ENCODE data around the gene SRD5A2.

SRD5A2 gene, protein sequence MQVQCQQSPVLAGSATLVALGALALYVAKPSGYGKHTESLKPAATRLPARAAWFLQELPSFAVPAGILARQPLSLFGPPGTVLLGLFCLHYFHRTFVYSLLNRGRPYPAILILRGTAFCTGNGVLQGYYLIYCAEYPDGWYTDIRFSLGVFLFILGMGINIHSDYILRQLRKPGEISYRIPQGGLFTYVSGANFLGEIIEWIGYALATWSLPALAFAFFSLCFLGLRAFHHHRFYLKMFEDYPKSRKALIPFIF

DNA sequence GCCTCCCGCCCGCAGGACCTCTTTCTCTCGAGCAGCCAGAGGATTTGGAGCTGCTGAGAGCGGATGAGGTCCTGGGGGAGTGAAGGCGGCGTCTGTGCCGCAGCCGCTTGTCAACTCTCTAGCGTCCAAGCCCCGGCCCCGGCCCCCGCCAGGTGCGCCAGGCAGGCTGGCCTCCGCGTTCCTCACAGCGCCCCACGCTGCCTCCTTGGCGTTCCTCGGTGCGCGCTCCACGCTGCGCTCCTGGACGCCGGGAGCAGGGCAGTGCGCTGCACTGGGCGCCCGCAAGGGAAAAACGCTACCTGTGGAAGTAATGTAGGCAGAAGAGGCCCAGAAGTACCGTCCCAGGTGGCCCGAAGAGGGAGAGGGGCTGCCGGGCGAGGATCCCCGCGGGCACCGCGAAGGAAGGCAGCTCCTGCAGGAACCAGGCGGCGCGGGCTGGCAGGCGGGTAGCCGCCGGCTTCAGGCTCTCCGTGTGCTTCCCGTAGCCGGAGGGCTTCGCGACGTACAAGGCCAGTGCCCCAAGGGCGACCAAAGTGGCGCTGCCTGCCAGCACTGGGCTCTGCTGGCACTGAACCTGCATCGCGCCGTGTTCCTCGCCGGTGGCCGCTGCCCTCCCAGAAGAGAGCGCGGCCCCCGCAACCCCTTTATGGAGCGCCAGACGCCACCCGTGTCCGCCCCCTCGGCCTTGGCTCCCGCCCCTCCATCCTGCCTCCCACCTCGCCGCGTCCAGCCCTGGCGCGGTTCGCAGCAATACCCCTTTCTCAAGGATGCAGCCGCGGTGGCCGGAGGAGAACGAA lies at the start of gene SRD5A2:
Gene SRD5A2 (minus strand): TSS at position 618 of the 797 bp plus-strand sequence. CDS start 38 bp downstream, at position 580.
- DNase-seq (ENCODE audit: low read depth, low spot score): no peak

DNA sequence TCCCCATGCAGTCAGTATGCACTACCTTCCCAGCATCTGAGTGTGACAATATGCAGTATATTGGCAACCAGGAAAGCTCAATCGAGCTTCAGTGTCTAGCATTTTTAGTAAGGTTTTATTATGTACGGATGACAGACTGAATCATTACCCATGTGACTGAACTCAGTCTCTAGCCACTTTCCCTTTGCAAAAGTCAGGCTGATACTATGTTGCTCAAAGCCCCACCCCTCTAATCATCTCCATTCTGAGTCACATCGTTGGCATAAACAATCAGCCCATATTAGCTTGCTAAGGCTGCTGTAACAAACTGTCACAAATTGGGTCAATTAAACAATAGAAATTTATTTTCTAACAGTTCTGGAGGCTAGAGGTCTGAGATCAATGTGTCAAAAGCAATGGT lies 25.8 kb upstream of the SRD5A2 start:
- DNase-seq (ENCODE audit: low read depth, low spot score): no peak

DNA sequence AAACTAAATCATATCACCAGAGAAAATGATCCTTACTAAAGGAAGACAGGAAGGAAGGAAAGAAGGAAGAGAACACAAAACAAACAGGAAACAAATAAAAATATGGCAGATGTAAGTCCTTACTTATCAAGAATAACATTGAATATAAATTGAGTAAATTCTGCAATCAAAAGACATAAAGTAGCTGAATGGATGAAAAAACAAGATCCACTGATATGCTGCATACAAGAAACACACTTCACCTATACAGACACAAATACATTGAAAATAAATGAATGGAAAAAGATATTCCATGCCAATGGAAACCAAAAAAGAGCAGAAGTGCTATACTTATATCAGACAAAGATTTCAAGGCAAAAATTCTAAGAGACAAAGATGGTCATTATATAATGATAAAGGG lies 18.0 kb upstream of the SRD5A2 start:
- DNase-seq (ENCODE audit: low read depth, low spot score): no peak

DNA sequence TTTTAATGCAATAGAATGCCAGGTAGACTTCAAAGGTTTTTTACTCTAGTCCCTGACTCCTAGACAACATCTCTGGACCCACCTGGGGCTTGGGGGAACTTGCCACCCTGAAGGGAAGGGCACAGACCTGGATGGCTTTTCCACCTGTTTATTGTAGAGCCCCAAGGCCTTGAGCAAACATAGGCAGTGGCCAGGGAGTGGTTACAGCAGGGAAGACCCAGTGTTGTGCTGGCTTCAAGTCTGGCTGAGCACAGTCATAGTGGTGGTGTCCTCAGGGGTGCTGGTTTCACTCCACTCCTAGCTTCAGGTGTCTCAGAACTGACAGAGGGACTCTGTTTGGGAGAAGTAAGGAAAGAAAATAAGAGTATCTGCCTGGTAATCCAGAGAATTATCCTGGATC lies 5.5 kb upstream of the SRD5A2 start:
- DNase-seq (ENCODE audit: low read depth, low spot score): no peak

DNA sequence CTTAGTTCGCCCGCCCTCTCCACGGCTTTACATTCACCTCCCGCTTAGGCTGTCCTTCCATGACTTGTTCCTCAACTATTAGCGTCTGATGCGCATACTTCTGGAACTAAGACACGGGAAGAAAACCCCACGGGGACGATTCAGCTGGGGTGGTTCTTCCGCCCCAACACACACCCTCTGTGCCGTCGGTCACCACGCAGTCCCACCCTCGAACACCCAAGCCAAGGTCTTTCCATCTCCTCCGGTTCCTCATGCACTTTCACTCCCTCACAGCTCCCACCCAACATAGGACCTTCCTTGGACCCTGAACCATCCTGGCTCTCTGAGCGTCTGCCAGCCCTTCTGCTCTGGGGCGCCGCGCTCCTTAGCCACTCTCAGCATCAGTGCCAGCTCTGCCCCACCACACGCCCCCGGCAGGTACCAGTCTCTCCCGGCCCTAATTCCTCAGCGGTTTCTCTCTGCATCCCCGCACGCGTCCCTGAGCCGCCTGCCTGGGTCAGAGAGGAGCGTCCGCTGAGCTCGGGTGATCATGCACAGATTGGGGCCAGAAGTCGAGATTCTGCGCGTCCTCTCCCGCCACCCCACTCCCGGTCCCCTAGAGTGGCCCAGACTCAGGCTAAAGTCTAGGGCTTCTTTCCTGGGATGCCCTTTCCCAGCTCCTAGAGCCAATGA lies 522 bp upstream of the SRD5A2 start:
- DNase-seq (ENCODE audit: low read depth, low spot score): no peak

DNA sequence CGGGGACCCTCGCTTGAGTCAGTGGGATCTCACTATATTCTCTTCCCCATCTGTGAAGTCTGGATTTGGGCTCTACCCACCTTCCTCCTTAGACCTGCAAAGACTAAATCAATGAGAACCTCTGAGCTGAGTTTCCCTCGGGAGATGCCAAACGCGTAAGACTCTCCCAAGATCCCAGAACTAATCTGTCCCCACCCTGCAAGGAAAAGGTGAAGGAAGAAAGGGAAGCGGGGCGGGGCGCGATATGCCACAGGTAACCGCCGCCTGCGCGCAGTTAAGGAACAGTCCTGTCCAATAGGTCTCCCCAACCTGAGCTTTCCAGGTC lies 780 bp downstream of the SRD5A2 start:
- DNase-seq (ENCODE audit: low read depth, low spot score): no peak

DNA sequence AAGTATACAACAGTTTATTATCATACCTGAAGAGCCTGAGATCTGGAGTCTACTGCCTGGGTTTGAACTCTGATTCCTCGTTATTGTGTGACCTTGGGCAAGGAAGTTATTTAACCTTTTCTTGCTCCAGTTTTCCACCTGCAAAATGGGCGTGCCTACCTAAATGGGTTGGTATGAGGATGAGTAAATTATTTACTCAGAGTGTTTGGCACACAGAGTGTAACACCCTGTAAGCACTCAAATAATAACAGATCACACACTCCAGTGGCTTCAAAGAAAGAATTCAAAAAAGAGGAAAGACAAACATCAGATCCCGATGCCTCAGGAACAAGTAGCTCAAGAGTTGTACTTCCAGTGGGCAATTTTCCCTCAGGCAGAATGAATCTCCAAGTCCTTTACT lies 2.4 kb downstream of the SRD5A2 start:
- DNase-seq (ENCODE audit: low read depth, low spot score): no peak

DNA sequence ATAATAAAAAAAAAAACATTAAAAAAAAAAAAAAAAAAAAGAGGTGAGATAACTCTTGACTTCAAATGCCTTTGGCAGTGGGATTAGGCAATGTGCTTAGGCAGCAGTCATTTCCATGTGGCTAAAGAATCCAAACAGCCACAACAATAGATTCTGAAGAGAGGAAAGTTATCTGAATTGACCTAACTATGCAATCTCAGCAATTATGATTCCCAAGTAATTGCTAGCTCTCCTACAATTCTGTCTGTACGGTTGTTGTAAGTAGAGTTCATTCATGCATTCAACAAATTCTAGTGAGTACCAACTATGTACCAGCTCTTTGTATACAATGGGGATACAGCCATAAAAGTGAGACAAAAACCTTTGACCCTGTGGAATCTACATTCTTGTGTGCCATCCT lies 3.6 kb downstream of the SRD5A2 start:
- DNase-seq (ENCODE audit: low read depth, low spot score): no peak

DNA sequence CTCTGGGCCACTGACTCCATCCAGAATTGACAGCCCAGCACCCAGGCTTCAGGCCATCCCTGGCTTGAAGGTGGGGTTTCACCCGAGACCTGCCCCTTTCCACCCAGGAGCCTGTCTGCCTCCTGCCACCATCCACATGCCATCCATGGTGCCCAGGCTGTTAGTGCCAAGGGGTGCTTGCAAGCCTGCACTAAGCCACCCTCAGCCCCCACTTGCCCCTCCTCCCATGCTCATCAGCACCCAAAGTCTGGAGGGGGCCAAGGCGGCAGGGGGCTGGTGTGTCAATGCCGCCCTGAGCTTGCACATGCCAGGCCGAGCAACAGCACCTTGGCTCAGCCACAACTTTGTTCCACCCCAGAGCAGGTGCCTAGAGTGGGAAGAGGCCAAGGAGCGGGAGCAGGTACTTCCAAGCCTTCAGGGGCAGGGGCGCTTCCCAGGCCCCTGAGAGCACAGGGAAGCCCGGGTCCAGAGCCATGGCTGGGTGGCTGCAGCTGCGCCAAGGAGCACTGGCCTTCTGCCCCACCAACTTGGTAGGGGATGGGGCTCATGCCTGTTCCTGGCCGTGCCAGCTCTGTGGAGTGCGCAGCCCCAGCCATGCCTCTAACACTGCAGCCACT lies 12.0 kb downstream of the SRD5A2 start:
- DNase-seq (ENCODE audit: low read depth, low spot score): no peak

DNA sequence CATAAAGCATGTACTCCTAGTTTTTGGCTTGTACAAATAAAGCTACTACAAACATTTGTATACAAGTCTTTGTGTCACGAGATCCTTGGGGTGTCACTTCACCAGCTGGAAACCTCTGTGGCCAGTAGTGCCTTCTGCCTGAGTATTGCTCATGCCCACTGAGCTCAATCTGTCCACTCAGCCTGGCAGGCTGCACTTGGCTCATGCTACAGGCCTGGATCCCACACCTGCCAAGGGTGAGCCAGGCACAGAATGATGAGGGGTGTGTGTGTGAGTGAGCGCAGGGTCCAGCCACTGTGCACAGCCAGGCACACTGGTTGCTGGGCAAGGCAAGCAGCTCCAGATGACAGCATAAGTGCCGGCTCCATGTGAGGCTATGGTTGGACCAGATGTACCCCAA lies 13.1 kb downstream of the SRD5A2 start:
- DNase-seq (ENCODE audit: low read depth, low spot score): no peak

DNA sequence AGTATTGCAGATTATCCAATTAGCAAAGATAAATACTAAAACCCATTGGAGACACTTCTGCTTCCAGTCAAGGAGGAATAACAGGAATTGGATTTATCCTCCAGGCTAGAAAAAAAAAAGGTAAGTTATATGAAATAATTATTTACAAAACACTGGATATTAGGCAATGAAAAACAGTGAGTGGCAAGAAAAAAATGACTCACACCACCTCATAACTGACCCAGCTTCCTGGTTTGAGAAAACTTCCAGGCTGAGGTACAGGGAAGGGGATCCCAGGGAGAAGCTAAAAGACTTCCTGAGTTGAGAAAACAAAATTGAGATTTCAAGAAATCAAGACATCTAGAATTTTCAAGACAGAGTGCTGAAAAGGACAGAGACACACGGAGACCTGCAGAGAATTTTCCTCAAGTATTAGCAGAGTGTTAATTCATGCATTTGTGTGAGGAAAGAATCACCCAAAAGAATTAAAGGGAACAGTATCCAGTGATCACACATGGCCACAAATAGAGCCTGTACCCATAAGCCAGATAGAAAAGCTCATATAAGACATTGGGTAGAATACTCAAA lies 17.4 kb downstream of the SRD5A2 start:
- DNase-seq (ENCODE audit: low read depth, low spot score): no peak

DNA sequence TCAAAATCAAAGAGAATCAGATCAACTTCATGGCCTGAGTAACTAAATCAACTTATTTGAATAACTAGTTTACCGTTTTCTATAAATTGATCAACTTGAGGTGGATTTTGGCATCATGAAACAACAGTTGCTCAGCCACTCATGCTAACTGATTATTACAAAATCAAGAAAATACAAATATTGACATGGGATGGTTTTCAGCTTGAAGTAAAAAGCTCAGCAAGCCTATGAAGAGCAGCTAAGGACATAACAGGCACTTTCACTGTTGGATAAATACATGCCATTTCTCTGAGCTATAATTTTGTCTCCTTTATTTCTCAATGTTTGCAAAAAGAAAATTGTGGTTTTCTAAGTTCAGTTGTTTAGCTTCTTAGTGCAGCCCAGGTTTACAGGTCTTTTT lies 18.9 kb downstream of the SRD5A2 start:
- no peak for DNase-seq (ENCODE audit: low read depth, low spot score)

DNA sequence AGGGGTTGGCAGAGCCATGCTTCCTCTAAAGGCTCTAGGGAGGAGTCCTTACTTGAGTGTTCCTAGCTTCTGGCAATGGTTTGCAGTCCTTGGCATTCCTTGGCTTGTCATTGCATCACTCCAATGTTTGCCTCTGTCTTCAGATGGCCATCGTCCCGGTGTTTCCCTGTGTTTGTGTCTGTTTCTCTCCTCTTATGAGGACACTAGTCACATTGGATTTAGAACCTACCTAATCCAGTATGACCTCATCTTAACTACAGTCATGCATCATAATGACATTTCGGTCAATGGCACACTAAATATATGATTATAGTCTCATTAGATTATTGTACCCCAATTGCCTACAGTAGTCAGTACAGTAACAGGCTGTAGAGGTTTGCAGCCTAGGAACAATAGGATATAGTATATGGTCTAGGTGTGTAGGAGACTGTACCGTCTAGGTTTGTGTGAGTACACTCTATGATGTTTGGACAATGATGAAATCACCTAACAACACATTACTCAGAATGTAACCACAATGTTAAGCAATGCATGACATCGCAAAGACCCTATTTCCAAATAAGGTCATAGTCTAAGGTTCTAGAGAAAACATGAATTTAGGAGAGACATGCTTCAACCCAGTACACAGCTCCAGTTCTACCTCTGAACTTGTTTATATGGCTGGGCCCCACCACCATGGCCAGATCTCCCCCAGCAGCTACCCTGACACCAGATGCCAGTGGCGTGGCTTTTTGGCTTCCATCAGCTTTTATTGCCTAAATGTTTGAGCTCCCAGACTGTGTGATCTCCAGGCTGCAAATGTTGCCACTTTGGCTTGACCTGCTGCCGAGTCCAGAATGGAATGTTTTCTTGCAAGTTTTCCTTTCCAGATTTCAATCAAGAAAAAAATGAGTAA lies 22.1 kb downstream of the SRD5A2 start:
- DNase-seq (ENCODE audit: low read depth, low spot score): no peak

DNA sequence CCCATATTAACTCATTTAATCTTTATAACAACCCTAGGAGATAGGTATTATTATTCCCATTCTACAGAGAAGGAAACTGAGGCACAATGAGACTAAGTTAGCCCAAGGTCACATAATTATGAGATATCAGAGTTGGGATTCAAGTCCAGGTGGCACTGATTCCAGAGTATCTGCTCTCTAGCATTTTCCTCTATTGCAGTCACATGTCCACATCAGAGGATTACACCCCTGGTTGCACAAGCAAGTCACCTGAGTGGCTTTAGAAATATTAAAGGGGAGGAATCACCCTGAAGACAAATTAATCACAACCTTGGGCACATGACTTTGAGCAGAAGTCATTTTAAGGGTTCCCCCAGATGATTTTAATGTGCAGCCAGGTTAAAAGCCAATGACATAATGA lies 23.8 kb downstream of the SRD5A2 start:
- no peak for DNase-seq (ENCODE audit: low read depth, low spot score)

DNA sequence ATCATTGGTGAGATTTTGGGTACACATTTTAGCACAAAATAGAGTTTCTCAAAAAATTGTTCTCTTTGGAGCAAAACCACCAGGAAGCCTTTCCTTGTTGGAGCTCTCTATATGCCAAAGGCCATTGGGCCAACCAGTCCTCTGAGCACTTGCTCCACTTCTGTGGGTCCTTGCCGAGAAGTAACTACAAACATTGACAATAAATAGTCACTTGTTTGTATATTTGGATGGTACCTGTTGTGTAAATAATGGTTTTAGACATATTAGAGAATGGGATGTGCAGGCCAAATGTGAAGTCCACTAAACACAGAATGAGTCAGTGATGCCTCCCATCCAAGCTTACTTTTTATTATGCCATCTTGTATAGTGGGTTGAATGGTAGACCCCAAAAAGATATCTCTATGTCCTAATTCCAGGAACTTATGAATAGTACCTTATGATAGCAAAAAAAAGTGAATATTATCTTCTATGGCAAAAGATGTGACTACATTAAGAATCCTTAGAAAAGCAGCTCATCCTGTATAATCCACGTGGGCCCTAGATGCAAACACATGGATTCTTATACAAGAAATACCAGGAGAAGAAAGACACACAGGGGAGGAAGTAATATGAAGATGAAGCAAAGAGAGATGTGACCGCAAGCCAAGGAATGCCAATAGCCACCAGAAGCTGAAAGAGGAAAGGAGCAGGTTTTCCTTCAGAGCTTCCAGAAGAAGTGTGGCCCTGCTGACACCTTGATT lies 24.6 kb downstream of the SRD5A2 start:
- DNase-seq (ENCODE audit: low read depth, low spot score): no peak

DNA sequence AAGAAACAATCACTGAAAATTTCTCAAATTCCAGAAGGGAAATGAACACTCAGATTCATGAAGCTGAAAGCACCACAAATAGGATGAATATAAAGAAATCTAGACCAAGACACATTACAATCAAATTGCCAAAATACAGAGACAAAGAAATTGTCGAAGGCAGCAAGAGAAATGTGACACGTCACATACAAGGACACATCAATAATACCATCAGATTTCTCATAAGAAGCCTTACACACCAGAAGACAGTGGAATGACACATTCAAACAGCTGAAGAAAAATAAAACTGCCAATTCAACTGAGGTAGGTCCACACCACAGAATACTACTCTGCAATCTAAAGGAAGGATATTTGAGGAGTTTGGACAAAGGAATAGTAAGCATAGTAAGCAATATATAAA lies 27.4 kb downstream of the SRD5A2 start:
- DNase-seq (ENCODE audit: low read depth, low spot score): no peak

DNA sequence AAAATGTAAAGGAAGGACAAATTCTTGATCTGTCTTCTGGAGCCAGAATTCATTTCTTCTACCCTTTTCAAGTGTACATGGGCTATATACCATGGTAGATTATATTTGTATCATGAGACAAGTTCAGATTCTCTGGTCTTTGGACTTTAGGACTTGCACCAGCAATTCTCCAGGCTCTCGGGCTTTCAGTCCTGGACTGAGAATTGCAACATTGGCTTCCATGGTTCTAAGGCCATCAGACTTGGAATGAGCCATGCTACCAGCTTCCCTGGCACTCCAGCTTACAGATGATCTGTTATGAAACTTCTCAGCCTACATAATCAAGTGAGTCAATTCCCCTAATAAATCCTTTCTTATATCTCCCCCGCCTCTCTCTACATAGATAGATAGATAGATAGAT lies 33.3 kb downstream of the SRD5A2 start:
- DNase-seq (ENCODE audit: low read depth, low spot score): no peak

DNA sequence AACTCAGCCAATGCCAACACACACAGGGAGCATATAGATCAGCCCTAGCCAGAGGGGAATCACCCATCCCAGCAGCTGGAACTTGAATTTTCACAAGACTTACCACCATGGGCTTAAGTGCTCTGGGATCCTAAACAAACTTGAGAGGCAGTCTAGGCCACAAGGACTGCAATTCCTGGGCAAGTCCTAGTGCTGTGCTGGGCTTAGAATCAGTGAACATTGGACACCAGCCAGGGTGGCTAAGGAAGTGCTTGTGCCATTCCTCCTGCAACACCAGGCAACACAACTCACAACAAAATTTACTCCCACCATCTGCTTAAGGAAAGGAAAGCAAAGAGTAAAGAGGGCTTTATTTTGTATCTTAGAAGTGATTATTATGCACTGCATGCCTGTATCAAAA lies 38.9 kb downstream of the SRD5A2 start:
- no peak for DNase-seq (ENCODE audit: low read depth, low spot score)

DNA sequence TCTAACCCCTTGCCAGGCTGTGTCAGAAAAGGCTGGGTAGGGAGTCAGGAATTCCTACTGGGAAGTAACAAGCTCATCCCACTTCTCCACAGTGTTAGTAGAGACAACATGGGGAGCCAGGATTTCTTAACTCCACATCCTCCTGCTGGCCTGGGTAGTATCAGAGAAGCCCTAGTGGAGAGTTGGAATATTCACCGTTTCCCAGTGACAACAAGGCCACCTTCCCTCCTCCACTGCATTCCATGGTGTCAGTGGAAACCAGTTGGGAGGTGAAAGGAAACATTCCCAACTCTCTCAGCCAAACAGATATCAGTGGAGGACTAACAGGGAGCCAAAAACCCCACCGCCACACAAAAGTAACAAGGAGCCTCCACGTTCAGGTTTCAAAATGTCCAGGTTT lies 41.2 kb downstream of the SRD5A2 start:
- no peak for DNase-seq (ENCODE audit: low read depth, low spot score)

DNA sequence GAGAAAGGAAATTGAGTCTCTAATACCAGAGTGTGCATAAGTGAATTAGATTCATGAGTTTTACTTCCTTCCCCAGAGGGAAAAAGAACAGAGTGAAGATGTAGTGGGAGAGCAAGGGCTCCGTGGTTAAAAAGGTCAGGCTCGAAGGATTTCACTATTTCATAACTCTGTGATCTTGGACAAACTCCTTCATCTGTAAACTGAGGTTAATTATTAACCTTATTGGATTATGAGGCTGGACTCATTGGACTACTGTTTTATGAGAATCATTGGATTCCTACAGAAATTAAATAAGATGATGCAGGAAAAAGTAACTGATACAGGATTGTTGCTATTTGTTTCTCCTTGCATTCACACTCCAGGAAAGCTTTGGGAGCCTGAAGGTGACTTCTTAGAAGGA lies 45.0 kb downstream of the SRD5A2 start:
- DNase-seq (ENCODE audit: low read depth, low spot score): no peak

DNA sequence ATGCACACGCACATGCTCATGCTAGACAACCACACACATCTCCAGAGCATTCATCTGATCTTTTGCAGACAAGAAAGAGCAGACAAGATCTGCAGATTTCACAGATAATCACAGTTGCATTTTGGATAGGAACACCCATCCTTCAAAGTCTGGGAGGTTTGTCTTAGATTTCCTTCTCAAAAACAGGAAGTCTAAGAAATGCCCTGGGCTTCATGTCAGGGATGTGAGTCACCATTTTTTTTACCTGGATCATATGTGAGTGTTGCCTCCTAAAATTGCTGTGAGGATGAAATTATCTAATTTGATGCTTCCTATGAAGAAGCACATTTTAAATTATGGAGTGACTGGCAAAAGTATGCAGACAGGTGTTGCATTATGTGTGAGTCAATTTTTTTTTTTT lies 46.1 kb downstream of the SRD5A2 start:
- no peak for DNase-seq (ENCODE audit: low read depth, low spot score)
